Thyroid gland (tissue), 4 donors: ENCODE results near the gene SAG. TPM values are rescaled to one million over a fixed set of nuclear protein-coding genes. Genes with fewer than 3 reads are reported as not detected.
A peak's percentile ranks its signal among the peaks of the same experiment; 100 is the strongest.

ENCODE experiments used
- DNase-seq, 2 donors: peaks; one replicate each; pipeline ENCODE4 v3.0.0-alpha.2; 2019
- H3K27ac ChIP-seq, 3 donors: fragments of 200-600 bp; sonication (generic); 1 replicate in 2 of 3; 2 replicates in 1 of 3; pipeline ENCODE4 v1.5.1; 2016 to 2019; ENCODE audit warnings: mild to moderate bottlenecking in 1 of 3, moderate library complexity in 1 of 3
- H3K27me3 ChIP-seq: fragments of 200-600 bp; sonication (generic); one replicate; pipeline ENCODE4 v1.5.1; 2019
- H3K36me3 ChIP-seq, 2 donors: fragments of 200-600 bp; sonication (generic); one replicate each; pipeline ENCODE4 v1.5.1; 2016 to 2019
- H3K4me1 ChIP-seq, 2 donors: fragments of 200-600 bp; sonication (generic); one replicate each; pipeline ENCODE4 v1.5.1; 2017 to 2019
- H3K4me3 ChIP-seq, 3 donors: fragments of 200-600 bp; sonication (generic); replicated peaks in 1 of 3; 1 replicate in 2 of 3; 2 replicates in 1 of 3; pipeline ENCODE4 v1.5.1; 2016; ENCODE audit warnings: mild to moderate bottlenecking in 1 of 3
- H3K9me3 ChIP-seq: fragments of 200-600 bp; sonication (generic); one replicate; pipeline ENCODE4 v1.5.1; 2017
- POLR2A ChIP-seq, 2 donors: fragments of 450-650 bp; IDR thresholded peaks; one replicate each; pipeline ENCODE4 v1.6.1; 2017; ENCODE audit warnings: antibody characterized with exemption in 2 of 2, mild to moderate bottlenecking in 2 of 2, moderate library complexity in 1 of 2
- WGBS, 2 donors: methylation state at CpG; one replicate each; pipeline ENCODE4 v1.1.5; 2017; 5-methylcytosine and 5-hydroxymethylcytosine counted together
- intact Hi-C: fragments of 100-400 bp; cut with DNase I; formaldehyde crosslinking; loops from one replicate; pipeline ENCODE4 v1.15.1; 2023
- total RNA-seq, 4 donors: library from RNA; depleted of rRNA; stranded (reverse); fragments of >200 nt; gene quantifications; one replicate each; pipeline ENCODE4 v1.2.3, GENCODE V29; 2016
- TF ChIP-seq, protein P1 (sequence below), 6 experiments: fragments of 200-600 bp in 3 of 6; fragments of 450-650 bp in 3 of 6; sonication (generic) in 3 of 6; IDR thresholded peaks; one replicate each; pipeline ENCODE4 v1.5.1; 2016 to 2019; ENCODE audit warnings: antibody characterized with exemption in 6 of 6, mild to moderate bottlenecking in 2 of 6, inconsistent platforms in 1 of 6, moderate library complexity in 1 of 6

Gene SAG
- total RNA-seq, 4 donors from 2014 or later = 0.21 TPM; not detected in 3

DNA sequence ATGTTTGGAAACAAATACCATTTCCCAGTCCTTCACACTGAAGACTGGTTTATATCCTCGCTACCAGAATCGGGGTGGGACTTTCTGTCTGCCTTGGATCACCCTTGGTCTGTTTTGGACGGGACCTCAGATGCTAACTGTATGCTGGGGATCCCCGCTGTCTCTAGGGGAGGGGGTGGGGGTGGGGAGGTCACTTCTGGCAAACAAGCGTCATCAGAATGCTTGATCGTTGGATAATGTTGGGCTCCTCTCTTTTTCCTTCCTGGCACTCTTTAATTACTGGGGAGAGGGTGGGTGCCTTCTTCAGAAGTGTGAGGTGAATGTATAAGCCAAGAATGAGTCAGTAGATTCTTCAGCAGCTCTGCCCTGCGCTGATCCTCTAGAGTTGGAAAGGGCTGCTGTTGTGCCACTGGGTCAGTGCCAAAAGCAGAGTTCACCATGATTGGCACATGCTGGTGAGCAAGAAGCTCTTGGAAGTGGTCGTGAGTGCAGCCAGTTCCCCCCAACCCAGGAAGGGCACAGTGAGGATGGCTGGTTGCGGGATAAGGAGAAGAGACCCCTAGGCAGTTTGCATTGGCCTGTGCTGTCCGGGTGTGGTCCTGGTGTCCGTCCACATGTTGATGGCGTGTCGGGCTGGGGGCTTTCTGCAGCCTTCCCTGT, 78.9 kb downstream of the SAG start:
- Histone ChIP-seq H3K4me1 (peaks cover 24 to 39% of the 10 kb centered on the region in 2 donors), H3K9me3 (no peaks in the 10 kb centered on the region), H3K36me3 (peaks cover 0 to 4% of the 10 kb centered on the region in 2 donors), H3K4me3 (no peak overlapping the region), H3K27me3 (no peaks in the 10 kb centered on the region), H3K27ac (peak overlapping the region; percentile 95 to 98 (median 96))
- TF ChIP-seq, protein P1, sequence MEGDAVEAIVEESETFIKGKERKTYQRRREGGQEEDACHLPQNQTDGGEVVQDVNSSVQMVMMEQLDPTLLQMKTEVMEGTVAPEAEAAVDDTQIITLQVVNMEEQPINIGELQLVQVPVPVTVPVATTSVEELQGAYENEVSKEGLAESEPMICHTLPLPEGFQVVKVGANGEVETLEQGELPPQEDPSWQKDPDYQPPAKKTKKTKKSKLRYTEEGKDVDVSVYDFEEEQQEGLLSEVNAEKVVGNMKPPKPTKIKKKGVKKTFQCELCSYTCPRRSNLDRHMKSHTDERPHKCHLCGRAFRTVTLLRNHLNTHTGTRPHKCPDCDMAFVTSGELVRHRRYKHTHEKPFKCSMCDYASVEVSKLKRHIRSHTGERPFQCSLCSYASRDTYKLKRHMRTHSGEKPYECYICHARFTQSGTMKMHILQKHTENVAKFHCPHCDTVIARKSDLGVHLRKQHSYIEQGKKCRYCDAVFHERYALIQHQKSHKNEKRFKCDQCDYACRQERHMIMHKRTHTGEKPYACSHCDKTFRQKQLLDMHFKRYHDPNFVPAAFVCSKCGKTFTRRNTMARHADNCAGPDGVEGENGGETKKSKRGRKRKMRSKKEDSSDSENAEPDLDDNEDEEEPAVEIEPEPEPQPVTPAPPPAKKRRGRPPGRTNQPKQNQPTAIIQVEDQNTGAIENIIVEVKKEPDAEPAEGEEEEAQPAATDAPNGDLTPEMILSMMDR (IDR thresholded peaks at IDR 0.05) = no peak
- TF ChIP-seq POLR2A (IDR thresholded peaks at IDR 0.05) = no peak
- DNase-seq = peak; percentile 38 to 47
- WGBS, 2 donors = 65 to 78% methylated on average over 12 to 13 of the region's 13 CpGs
- intact Hi-C loops = no loop called here

DNA sequence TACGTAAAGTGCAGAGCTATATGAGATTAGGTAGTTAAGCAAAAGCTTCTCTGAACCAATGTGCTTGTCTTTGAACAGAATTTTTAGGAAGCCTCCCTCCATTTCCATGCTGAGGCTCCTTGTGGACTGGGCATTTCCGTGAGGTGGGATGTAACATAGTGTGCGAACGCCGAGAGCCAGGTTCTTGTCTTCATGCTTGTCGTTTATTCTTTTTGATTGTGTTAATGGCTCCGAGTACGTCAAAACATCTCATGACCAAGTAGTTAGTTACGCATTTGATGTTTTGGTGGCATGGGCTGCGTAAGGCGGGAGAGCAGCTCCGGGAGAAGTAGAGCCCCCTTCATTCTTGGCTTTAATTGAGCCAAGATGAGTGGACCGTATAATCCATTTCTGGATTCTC, 79.6 kb downstream of the SAG start:
- intact Hi-C loops = no loop called here
- Histone ChIP-seq H3K27me3 (no peaks in the 10 kb centered on the region), H3K36me3 (peaks cover 0 to 4% of the 10 kb centered on the region in 2 donors), H3K9me3 (no peaks in the 10 kb centered on the region), H3K4me1 (peaks cover 24 to 39% of the 10 kb centered on the region in 2 donors), H3K4me3 (no peak overlapping the region), H3K27ac (peak overlapping the region; percentile 95 to 98 (median 96))
- no peak for DNase-seq
- WGBS, 2 donors = 70 to 71% methylated on average over 13 of the region's 13 CpGs
- TF ChIP-seq, protein P1 (IDR thresholded peaks at IDR 0.05) = no peak
- no peak for TF ChIP-seq POLR2A (IDR thresholded peaks at IDR 0.05)

DNA sequence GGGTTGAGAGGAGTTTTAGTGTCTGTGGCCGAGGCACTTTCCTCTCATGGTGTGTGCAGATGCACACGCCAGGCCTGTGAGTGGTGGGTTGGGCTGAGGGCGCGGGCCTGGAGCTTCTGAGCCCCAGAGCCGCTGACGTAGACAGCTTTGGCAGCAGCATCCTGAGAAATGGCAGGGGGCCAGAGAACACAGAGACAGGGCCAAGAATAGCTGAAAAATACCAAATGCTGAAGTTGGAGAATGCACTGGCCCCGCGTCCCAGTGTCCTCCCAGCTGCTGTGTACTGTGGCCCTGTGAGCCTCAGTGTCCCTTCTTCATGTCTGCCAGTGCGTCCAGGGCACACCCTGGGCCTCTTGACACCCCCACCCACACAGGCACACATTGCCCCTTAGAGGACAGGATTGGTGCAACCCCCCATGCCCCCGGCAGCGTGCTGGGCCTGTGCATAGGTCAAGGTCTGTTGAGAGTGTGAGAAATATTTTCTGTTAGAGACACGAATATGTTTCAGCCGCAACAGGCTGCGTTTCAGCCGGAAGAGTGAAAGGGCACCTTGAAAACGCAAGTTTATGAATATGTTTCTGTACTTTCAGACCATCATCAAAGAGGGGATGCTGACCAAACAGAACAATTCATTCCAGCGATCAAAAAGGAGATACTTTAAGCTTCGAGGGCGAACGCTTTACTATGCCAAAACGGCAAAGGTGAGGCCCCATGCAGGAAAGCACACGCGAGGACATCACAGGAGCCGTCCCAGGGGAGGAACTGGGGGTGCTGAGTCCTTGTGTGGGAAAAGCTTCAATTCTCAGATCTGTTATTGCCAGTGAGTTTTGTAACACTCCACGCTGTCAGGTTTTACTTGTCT, 80.3 kb downstream of the SAG start:
- Histone ChIP-seq H3K4me1 (peaks cover 24 to 39% of the 10 kb centered on the region in 2 donors), H3K27me3 (no peaks in the 10 kb centered on the region), H3K27ac (peak overlapping the region; percentile 95 to 98 (median 96)), H3K4me3 (no peak overlapping the region), H3K36me3 (peaks cover 0 to 4% of the 10 kb centered on the region in 2 donors), H3K9me3 (no peaks in the 10 kb centered on the region)
- peak; percentile 97 for DNase-seq
- WGBS, 2 donors = 16 to 21% methylated on average over 23 to 24 of the region's 25 CpGs
- TF ChIP-seq, protein P1 (IDR thresholded peaks at IDR 0.05) = no peak
- TF ChIP-seq POLR2A (IDR thresholded peaks at IDR 0.05) = peak in 1 of 2 donors; percentile 74
- intact Hi-C loops = no loop called here

DNA sequence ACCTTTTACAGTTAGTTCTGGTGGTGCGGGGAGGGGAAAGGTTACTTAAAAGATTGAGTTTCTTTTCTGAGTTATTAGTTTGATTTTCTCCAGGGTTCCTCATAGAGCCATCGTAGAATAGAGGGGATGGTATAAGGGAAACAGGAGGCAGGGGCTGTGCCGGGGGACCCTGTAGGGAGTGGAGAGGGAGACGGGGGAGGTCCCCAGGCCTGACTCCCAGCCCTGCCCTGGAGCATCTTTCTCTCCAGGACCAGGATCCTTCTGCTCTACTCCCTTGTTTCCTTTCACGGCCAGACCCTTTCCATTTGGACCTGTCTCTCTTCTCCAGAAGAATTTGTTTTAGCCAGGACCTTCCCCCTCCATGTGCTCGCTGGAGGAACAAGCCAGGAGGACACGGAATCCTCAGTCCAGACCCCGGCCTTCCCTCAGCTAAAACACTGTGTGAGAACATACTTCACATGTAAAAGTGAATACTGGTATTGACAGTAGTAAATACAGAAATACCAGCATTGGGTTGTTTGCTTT, 82.0 kb downstream of the SAG start:
- intact Hi-C loops = no loop called here
- TF ChIP-seq, protein P1 (IDR thresholded peaks at IDR 0.05) = no peak
- no peak for TF ChIP-seq POLR2A (IDR thresholded peaks at IDR 0.05)
- 93 to 94% methylated on average over 8 of the region's 8 CpGs for WGBS, 2 donors
- H3K4me1 ChIP-seq = peaks cover 24 to 37% of the 10 kb centered on the region in 2 donors
- peaks cover 0 to 4% of the 10 kb centered on the region in 2 donors for H3K36me3 ChIP-seq
- H3K27me3 ChIP-seq = no peaks in the 10 kb centered on the region
- H3K9me3 ChIP-seq = no peaks in the 10 kb centered on the region
- no peak overlapping the region for H3K4me3 ChIP-seq
- no peak for DNase-seq
- H3K27ac ChIP-seq = peak overlapping the region in 2 of 3 donors; percentile 96 to 98
